HG02840 (cell line): ENCODE data around the gene CCDC137.
"Not testable (repeated sequence)": the region's sequence is repeated elsewhere in the genome, so short reads cannot be mapped to it uniquely, and the experiment has no call there.

Experiments used
- ATAC-seq: cut with Tn5 transposase; IDR thresholded peaks from one replicate; pipeline ENCODE4 v1.9.1; 2021; ENCODE audit warnings: mild to moderate bottlenecking, moderate library complexity, moderate number of reproducible peaks; ENCODE audit not compliant: unreplicated experiment, low FRiP score

CCDC137 gene

DNA sequence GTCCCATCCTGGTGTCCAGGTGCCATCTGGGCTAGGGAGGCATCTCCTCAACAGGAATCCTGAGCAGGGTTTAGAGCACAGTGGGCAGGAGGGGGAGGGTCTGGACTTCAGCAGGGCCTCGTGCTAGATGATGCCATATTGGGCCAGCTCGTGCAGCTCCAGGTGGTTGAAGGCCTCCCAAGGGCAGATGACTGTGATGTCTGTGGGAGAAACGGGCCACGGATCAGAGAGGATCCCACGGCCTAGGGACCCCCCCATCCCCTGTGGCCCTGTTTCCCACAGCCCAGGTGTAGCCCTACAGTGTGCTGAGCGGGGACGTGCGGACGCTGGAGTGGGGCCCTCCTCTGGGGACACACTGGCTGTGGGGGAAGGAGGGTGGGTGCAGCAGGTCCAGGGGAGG is 15.6 kb upstream of the CCDC137 start:
- no peak for ATAC-seq

DNA sequence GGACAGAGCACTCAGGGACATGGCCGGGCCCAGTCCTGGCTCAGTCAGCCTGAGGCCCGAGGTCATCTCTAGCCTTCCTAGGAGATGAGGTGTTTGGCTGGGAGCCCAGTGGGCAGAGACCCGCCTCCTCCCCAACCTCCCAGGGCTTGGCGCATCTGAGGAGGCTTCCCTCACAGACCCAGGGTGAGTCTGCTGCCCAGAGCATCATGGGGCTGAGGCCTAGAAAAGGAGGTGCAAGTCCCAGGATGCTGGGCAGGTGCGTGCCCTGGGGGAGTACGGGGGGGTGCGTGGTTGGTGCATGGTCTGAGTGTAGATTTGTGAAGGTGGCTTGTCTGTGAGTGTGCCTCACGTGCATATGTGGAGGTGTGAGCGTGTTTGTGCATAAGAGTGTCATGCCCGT is 14.8 kb upstream of the CCDC137 start:
- ATAC-seq = no peak

DNA sequence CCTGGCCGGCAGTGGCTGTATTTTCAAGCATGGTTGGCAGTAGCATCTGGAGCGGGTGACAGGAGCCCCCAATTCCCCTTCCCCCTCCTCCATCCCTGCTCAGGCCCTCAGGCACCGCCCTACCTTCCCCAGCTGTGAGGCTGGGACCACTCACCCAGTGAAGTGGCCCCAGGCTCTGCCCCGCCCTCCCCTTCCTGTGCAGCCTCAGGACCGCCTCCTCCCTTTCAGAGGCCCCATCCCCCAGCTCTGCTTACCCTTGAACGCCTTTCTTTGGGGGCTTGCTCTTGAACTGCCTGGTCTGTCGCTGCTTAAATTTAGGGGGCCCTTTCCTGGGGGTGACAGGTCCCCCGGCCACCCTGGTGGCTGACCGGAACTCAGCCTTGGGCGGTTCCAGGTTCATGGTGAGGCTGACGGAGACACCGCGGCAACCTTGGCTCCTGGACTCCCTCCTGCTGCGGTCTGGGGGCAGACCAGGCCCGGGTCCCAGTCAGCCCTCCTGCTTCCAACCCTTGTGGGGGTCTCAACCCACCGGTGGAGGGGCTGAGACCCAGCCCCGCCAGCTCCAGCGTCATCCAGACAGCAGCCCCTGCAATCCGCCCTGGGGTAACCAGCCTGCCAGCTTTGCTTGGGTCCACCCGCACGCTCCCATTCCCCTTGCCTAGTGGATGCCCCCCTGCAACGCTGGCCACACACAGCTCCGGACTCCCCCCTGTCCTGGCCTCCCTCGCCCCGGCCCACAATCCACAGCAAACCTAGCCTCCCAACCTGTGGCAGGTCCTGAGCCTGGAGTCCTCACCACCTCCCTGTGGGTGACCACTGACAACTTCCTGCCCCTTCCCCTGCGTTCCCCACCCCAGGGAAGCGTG is 13.4 kb upstream of the CCDC137 start:
- no peak for ATAC-seq

DNA sequence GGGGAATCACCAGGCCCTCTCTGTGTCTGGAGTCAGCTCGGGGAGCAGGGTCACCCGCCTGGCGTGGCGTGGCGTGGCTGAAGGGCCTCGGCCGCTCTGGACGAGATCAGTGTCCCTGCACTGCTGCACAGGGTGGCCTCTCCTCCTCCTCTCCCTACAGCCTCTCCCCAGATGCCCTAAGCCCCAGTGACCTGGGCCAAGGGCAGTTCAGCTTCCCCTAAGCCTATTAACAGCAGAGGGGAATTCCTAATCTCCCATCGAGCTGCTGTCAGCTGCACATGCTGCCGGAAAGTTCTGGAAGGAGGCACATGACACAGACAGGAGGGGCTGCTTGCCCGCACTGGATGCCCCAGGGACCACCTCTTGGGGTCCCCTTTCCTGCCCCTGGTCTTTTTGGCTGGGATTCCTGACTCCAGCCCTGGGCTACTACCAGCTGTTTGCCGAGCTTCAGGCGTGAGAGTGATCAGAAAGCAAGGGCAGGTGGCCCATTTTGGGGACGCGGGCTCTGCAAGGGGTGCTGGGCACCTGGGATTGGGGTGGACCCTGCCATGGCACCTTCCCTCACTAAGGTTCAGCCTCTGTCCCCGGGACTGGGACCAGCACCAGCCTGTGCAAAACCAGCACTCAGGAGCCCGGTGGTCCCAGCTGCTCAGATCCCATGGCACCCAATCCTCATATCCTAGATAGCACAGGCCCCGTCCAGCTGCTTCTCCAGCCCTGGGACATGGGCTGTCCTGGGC is 11.0 kb upstream of the CCDC137 start:
- ATAC-seq = no peak

DNA sequence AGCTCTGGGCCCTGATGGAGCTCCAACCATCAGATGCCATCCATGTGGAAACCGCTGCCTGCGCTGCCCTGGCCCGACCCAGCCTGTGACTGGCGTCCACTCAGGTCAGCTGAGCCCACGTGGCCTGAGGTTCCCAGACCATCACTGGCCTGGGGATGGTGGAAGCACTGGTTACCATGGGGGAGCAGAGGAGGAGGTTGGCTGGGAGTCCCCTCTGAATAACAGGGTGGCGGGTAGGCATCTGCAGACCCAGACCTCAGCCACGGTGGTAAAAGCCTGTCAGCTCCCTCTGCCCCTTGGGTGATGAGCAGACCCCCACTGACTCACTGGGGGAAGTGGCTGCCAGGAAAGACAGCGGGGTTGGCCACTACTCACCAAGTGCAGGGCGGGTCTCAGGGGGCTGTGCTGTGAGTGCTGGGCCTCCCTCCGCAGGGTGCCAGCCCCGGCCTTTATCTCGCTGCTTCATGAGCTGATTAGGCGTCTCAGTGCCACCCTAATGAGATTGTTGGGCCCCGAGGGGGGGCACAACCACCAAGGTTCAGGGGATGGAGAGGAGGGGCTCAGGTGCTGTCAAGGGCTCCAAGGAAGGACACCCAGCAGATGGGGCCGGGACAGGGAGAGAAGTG is 10.3 kb upstream of the CCDC137 start, which contains the start of gene PDE6G:
Gene PDE6G (minus strand): TSS at position 425 of the 626 bp plus-strand sequence. CDS start 3,237 bp downstream, outside the sequence.
- ATAC-seq = no peak

DNA sequence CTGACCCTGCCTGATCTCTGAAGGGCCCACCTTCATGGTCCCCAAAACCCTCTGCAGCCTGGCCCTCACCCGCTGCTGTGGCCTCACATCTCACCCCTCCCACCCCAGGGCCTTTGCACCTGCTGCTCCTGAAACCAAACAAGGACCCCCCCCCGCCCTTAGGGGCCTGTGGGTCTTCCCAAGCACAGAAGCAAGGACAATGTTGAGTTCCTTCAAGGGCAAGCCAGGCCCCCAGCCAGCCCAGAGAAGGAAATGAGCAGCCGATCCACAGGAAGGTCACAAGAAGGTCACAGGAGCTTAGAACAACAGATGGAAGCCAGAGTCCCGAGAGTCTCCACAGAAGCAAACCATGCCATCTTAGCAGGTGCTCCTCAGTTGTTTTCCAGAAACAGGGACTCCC is 9.7 kb upstream of the CCDC137 start:
- ATAC-seq = no peak

DNA sequence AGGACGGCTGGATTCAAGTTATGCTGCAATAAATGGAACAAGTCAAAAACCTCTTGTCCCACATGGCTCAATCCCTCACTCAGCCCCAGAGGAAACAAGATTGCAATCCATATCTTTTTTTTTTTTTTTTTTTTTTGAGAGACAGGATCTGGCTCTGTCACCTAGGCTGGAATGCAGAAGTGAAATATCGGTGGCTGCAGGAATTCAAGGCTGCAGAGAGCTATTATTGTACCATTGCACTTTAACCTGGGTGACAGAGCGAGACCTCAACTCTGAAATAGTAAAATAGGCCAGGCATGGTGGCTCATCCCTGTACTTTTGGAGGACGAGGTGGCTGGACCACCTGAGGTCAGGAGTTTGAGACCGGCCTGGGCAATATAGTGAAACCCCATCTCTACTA is 7.5 kb upstream of the CCDC137 start:
- no peak for ATAC-seq

DNA sequence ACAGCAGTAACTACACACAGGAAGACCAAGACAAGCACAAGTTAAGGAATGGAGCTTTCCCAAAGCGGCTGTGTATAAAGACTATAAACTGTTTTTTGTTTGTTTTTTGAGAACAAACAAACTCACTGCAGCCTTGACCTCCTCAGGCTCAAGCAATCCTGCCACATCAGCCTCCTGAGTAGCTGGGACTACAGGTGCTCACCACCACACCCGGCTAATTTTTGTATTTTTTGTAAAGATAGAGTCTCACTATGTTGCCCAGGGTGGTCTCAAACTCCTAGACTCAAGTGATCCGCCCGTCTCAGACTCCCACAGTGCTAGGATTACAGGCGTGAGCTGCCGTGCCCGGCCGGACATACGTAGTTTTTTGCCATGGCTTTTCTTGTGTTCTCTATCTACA is 6.1 kb upstream of the CCDC137 start:
- ATAC-seq = no peak

DNA sequence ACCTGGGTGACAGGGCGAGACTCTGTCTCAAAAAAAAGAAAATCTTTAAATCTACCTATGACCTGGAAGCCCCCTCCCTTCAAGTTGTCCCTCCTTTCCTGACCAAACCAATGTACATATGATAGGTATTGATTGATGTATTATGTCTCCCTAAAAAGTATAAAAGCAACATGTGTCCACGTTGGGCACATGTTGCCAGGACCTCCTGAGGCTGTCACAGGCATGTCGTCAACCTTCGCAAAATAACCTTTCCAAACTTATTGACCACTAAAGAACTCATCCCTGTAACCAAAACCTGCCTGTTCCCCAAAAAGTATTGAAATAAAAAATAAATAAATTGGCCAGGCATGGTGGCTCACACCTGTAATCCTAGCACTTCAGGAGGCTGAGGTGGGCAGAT is 4.5 kb upstream of the CCDC137 start:
- ATAC-seq = no peak

DNA sequence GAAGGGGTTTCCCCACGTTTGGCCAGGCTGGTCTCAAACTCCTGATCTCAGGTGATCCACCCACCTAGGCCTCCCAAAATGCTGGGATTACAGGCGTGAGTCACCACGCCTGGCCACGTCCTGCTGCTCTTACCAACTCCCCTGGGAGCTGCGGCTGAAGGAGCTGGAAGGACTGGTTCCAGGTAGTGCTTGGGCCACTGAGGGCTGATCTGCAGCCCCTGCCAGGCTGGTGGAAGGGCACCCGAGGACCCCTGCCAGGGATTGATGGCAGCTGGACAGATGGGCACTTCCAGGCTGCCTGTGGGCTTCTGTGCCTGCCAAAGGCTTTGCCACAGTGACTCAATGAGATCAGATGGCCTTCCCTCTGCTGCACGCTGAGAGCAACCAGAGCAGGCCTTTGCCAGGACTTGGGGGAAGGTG is 2.5 kb upstream of the CCDC137 start:
- ATAC-seq = no peak

DNA sequence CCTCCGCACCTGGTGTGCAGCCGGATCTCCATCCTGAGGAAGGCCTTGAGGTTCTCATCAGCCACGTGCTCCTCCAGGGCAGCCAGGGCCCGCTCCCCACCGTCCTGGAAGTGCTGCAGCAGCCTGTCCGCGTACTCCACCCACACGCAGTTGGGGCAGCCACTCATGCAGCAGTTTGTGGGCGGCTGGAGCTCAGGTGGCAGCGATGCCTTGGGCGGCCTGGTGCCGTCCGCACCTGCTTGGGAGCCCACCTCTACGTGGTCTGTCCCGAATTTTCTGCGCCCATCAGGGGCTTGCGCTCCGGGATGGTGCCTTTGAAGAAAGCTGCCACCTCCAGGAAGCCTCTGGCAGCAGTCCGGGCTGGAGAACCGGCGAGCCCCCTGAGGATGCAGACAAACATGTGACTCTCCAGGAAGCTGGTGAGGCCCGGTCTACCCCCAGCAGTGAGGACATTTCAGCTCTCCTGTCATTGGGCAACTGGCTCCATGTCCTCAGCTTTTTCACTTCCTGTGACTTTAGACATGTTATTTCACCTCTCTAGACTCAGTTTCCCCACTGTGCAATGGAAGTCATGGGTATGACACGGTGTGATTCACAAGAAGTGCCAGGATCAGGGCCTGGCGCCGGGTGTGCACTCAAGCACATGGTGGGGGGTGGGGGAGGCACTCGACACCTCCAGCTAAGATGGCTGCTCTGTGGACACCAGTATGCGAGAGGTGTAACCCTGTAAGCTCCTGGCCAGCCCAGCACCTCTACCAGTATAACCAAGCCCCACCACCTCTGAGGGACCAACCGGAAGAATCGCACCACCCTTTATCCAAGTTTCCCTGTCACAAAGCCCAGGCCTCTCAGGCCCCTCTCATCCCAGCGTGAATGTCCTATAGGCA is 1.1 kb upstream of the CCDC137 start:
- ATAC-seq = no peak

DNA sequence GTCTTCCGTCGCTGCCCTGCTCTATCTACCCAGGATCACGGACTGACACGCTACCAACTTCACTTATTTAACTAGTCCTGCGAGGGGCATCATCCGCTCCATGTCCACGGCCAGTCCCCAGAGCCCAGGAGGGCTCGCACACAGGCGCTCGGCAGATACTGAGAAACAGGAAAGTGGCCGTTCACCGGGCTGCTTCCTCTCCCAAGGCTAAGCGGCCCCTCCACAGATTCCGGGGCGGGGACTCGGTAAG is 520 bp upstream of the CCDC137 start:
- no peak for ATAC-seq

DNA sequence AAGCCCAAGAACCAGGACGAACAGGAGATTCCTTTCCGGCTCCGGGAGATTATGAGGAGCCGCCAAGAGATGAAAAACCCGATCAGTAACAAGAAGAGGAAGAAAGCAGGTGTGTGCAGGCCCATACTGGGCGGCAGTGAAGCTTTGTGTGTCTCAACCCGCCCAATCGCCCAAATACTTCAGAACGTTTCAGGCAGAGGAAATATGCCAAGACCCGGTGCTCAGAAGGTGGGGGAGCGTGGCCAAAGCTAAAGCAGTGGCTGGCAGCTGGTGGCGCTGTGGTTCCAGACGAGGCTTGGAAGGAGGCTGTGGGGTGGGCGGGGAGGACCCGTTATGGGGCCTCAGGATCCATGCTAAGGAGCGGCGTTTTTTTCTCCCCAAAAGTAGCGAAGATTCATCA is 1.2 kb downstream of the CCDC137 start:
- ATAC-seq = no peak

DNA sequence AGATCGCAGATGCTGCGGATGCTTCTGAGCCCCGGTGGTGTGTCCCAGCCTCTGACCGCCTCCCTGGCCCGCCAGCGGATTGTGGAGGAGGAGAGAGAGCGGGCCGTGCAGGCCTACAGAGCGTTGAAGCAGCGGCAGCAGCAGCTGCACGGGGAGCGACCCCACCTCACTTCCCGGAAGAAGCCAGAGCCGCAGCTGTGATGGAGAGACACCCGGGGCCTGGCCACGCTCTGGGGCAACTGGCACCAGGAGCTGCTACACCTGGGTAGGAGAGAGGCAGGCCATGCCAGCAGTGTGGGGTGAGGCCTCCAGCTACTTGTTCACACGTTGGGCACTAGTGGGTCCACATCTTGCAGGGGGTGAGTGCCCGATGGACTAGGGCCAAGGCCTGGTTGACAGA is 6.0 kb downstream of the CCDC137 start:
- ATAC-seq = no peak

DNA sequence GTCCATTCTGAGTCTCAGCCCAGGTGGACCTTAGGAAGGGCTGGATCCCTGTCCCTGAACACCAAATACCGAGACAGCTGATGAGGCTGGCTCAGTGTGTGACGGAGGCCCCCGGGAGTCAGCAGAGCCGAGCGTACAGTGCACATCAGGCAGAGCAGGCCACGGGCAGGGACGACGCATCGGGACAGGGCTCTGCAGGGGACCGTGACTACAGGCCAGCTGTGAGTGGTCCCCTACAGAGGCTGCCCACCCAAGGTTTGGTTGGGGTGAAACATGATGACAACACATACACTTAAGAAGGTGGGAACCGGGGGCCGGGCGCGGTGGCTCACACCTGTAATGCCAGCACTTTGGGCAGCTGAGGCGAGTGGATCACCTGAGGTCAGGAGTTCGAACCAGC is 6.4 kb downstream of the CCDC137 start:
- no peak for ATAC-seq

DNA sequence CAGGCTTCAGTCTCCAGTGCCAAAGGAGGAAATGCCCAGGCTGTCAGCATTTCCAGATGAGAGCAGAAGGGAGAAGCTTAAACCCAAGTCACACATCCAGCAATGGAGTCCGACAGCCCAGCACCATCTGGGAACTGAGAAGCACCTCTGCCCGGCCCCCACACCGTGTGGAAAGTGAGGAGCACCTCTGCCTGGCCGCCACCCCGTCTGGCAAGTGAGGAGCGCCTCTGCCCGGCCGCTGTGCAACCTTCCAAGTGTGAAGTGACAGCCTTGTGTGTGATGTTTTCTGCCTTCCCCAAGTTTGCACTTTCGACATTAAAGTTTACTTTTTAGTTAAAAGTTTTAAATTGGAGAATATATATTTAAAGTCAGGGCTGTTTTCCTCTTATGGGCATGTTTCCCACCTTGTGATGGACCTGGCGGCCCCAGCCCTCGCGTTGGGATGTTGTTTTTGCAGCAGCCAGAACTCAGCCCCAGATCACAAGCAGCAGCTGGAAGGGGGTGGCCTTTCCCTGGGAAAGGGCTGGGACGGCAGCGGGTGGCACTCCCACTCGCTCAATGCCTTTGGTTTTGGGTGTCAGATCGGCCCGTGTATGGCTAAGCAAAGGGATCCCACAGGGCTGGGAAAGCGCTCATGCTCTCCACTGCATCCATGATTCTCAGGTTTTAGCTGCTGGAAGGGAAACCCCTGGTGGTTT is 7.2 kb downstream of the CCDC137 start:
- no peak for ATAC-seq

DNA sequence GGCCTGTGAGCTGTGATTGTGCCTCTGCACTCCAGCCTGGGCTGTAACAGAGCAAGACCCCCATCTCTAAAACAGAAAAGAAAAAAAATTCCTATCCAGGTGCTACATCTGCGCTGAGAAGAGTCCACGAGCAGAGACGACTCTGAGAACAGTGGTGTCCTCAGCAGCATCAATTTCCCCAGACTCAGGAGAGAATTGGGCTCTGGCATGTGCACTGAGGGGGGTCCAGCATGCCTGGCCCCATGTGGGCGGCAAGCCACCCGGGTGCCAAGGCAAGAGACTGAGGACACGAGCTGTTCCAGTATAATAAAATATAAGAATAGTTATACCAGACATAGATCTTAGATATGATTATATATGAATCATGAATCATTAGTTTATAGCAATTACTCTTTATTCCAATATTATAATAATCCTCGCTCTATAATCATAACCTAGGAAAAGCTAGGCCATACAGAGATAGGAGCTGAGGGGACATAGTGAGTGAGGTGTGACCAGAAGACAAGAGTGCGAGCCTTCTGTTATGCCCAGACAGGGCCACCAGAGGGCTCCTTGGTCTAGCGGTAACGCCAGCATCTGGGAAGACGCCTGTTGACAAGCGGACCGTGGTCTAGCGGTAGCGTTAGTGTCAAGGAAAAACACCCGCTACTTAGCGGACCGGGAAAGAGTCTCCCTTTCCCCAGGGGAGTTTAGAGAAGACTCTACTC is 9.1 kb downstream of the CCDC137 start:
- not testable (repeated sequence) for ATAC-seq

DNA sequence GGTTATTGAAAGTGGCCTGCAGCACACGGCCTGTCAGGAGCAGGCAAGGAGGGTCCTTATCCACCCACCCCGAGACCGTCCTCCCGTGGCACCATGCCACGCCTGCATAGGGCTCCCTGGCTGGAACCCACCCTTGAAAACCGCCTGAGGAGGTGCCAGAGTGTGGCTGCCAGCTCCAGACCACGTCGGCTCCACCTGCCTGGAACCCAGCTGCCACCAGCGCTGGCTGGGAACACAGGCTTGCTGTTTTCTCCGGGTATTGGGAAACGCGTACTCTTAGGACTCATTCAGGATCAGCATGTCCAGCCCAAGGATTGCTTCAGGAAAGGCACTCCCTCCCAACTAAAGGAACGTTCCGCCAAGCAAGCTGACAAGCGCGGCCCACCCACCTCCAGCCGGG is 10.4 kb downstream of the CCDC137 start:
- ATAC-seq = no peak

DNA sequence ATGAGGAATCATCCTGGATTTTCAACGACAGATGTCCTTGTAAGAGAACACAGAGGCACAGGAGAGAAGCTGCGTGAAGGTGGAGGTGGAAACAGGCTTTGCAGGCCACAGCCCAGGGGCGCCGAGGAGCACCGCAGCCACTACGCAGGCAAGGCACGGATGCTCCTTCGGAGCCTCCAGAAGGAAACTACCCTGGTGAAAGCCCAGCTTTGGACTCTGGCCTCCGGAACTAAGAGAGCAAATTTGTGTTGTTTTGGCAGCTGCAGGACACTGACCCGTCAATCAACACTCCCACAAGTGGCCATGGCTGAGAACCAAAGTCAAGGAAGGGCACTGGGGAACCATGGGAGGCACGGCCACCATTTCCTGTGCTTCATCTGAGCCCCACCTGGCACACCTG is 13.6 kb downstream of the CCDC137 start:
- ATAC-seq = no peak
